Measurements from ENCODE around the gene AMPD2.

- TF ChIP-seq POLR2A (IDR thresholded peaks at IDR 0.05; ENCODE audit: low read depth, low read length) = no peak
- no peak for TF ChIP-seq POLR2AphosphoS5 (IDR thresholded peaks at IDR 0.05; ENCODE audit: low read depth, low read length)
- no peak for TF ChIP-seq TAF1 (IDR thresholded peaks at IDR 0.05; ENCODE audit: low read depth, low read length)
- TF ChIP-seq SPI1 (IDR thresholded peaks at IDR 0.05; ENCODE audit: low read depth, low read length) = no peak
- TF ChIP-seq POU2F2 (IDR thresholded peaks at IDR 0.05; ENCODE audit: low read depth, low read length) = no peak
- TF ChIP-seq PAX5 (IDR thresholded peaks at IDR 0.05; ENCODE audit: insufficient read depth, low read length, severe bottlenecking) = no peak
Observed at GRCh38 chr1:109640285-109640865, 20.7 kb downstream of the AMPD2 start.
